CD4-positive, alpha-beta T cell treated with Interleukin-6 at 100 ng/mL for 8 hours (primary cell): ENCODE results near the gene NID1.
"Not testable (repeated sequence)": the region's sequence is repeated elsewhere in the genome, so short reads cannot be mapped to it uniquely, and the experiment has no call there.

ENCODE experiments used
- DNase-seq: peaks from one replicate; pipeline ENCODE4 v3.0.0-alpha.2; 2020; ENCODE audit warnings: mixed read lengths, low spot score

NID1 gene

DNA sequence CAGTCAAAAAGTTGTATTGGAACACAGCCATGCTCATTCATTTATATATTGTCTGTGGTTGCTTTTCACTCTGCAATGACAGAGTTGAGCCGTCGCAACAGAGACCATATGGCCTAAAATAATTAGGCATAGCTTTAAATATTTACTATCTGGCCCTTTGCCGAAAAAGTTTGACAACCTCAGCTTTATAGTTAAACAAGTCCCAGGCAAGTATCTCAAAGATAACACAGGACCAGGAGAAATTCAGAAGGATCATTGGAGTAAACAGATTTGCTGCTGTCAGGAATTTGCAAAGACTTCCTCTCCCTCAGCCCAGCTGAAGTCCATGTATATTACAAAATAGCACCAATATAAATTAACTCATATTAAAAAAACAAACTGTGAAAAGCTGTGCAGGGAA lies 34.4 kb downstream of the NID1 start:
- DNase-seq, result no peak

DNA sequence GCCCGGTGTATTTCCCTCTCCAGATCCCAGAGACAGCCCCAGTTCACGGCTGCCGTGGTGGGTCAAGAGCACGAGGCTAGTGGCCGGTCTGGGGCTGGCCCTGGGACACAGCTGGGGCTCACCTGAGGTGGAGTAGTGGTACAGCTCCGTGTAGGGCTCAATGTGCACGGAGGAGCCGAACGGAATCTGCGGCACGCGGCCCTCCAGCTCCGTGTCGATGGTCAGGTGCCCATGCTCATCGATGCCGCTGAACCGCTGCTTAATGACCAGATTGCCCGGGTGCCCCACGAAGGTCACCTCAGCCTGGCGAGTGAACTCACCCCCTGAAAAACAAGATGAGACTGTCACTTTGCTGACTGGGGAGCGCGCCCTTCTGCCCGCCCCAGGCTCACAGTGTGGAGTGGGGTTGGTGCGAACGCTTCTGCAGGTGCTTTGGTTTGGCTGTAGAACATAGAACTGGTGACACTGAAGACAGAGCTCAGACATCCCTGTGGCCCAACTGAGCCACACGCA lies 35.4 kb downstream of the NID1 start:
- DNase-seq, result no peak

DNA sequence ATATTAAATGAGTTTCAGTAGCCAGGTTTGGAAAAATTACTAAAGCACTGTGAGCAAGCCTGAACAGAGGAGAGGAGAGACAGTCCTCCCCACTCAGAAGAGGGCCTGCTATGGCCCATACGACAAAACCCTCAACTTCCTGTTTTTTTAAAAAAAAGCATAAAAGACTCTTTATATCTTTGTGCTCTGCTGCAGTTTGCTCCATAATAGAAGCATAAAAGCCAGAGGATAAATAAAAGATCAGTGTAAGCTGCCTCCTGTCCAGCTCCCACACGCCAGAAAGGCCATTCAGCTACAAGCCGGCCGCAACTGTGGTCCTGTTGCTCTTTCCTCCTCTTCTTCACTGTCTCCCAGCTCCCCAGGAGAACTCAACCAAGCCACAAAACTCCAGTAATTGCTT lies 37.8 kb downstream of the NID1 start:
- no peak for DNase-seq

DNA sequence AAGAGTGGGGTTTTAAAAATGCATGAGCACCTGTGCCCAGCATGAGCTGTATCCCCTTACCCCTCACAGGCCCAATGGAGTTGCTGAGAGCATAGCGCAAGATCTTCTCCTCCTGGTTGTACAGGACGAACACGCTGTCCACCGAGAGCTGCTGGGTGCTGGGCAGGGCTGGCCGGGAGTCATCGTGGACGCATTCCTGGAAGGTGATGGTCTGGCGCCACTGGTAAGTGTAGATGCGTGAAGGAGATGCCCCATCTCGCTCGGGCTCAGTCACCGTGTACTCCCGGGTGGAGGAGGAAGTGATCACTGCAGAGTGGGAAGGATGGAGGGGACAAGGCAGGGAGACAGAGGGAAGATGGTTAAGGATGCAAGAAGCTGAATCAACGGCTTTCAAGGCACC lies 39.1 kb downstream of the NID1 start:
- no peak for DNase-seq

DNA sequence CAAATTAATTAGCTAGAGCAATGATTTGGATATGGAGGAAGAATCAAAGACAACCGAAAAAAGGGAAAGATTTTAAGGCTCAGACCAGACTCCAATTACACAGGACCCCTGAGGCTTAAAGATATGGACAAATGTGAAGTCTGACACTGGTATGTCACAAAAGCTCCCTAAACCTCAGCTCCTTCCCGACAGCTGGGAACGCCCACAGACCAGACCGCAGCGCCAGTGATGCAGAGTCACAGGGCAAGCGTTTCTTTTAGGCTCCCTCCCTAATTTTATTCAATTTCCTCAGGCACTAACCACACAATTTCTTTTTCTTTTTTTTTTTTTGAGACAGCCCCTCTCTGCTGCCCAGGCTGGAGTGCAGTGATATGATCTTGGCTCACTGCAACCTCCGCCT lies 40.2 kb downstream of the NID1 start:
- no peak for DNase-seq

DNA sequence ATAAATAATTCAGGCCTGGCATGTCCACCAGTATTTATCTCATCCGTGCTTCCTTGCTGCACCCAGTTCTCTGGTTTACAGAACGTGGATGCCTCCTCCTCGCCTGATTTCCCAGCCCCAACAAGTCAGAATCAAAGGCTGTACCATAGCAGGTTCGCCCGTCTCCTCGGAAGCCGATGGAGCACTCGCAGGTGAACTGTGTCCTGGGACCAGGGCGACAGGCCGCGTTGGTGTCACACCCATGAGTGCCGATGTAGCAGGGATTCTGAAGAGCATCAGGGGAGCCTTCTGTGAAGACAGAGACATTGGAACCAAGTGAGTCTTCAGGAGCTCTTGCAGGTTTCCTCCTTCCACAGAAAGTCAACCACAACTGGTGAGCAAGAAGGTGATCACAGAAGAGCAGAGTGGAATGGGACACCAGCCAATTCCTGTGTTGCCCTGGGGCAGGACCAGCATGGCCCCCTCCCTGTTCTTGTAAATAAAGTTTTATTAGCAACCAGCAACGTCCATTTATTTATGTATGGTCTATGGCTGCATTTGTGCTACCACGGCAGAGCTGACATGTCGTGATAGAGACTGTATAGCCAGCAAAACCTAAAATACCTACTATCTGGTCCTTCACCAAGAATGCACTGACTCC lies 40.8 kb downstream of the NID1 start:
- DNase-seq, result no peak

DNA sequence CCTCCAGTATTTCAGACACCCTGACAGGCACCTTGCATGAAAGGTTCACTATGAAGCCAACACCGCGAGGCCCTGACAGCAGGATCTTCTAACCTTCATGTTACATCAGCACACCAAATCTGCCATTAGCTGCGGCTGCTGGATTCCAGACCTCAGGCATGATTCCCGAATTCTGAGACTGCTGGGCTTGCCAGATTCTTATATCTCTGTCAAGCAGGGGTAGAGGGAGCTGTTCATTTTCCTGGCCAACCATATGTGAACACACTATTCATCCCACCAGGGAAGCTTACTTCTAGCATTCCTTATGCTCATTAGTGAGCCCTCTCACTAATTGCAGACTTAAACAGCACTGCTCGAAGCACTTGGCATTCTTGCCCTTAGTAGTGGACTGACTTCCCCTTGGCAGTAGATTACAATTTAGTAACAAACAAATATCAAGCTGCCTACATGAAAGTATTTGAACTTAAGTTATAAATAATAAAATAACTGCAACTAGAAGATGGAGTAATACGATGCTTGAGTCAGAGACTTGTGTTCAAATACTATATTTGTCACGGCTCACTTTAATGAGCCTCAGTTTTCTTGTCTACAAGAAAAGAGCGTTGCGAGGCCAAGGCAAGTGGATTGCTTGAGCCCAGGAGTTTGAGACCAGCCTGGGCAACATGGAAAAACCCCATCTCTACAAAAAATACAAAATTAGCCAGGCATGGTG lies 43.3 kb downstream of the NID1 start:
- DNase-seq, result no peak

DNA sequence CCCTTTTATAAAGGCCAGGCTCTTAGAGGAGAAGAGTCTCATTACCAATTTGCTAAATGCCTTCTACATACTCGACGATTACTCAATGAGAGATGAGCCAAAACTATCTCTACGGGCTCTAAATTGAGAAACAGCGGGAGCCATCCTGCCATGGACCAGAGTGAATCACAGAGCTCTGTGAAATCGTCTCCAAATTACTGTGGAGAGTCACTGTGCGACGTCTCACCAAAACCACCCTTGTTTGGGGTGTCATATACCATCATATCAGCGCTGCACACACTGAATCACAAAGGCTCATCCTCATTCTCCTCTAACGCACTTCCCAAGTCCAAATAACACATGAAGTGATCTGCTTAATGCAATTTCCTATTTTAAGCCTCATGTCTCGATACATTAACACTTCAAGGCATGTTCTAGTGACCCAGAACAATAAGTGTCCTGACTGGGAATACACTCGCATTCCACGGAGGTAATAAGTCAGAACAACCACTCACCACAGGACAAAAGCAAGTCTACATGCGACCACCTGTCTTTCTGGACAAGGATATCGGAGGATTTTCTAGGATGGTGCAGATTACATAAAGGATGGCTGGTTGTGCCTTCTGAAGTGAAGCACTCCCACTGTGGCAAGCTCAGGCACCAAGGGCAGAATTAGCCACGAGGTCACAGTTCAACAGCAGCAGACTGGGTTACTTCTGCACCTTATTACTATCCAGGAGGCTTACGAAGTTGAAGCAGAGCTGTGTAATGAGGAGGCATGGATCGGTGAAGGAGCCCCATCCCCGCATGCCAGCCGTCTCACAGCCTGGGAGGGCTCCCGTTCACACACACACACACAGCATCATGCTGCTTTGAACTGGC lies 44.3 kb downstream of the NID1 start:
- DNase-seq, result no peak

DNA sequence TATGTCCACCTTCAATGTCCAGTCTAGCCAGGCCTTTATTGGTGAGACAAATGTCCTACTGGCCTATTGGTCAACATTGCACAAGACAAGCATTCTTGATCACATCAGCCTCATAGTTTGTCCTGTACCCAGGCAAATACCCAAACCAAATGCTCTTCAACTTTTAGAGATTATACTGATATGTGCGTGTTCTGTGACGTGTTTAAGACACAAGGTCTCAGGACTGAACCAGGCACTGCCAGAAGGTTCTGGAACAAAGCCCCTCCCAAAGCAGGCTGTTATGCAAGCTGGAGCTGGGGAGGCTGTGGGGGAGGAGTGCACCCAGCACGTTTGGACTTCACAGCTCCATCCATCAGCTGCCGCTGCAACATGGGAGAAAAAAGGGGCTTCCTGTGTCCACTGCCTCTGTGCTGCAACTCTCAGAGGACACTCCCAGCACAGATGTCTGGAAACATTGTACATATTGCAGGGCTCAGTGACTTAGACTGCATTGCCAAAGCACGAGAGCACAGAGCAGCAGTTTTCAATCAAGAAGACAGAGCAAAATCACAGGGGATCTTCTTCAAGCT lies 45.9 kb downstream of the NID1 start:
- no peak for DNase-seq

DNA sequence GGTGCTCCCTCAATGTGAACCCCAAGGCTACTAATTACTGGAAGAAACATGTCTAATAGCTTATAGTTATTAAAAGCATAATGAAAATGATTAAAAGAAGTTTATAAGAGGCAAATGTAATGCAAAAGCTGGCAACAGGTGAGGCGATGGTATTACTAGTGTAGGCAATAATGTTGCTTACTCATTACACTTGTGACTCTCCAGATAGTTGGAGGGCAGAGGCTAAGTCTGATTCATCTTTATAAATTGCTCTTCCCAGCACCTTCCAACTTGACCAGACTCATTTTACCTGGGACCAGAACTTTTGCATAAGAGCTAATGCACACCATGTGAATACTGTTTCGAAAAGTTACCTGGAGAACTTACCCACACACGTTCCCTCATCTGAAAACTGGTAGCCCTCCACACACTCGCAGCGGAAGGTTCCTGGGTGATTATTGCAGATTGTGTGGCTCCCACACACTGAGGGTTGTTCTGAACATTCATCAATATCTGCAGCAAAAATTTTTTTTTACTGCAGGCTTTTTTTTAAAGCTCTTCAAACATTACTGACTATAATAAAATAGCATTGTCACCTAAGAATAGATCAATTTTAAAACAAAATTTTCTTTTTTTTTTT lies 48.0 kb downstream of the NID1 start:
- DNase-seq, result no peak

DNA sequence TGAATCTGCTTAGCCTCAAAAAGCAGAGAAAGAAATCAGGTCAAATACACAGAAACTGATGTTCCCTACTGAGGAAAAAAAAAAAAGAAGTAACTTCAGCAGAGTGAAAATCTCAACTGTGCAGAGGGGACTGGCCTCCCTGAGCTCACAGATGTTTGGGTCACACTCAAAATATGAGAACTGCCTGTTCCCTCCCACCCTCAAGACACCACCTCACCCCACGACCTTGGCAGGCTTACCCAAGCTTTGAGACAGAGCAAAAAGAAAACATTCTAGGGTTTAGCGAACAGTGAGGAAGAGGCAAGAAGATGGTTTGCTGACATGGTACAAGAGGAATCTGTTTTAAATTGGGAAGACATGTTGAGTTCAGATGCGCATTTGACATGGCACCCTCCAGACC lies 48.8 kb downstream of the NID1 start:
- no peak for DNase-seq

DNA sequence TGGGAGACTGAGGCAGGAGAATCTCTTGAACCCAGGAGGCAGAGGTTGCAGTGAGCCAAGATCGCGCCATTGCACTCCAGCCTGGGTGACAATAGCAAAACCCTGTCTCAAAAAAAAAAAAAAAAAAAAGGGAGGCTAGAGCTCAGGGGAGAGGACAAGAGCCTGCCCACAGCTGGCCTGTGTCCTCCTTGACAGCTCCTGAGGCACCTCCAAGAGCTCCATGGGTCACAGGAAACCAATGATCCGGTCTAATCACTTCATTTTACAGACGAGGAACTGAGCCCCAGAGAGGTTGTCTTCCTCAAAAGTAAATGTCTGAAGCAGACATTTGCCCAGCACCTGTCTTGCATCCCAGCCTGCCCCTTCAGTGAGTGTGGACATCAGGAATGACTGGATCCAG lies 49.4 kb downstream of the NID1 start:
- DNase-seq, result no peak

DNA sequence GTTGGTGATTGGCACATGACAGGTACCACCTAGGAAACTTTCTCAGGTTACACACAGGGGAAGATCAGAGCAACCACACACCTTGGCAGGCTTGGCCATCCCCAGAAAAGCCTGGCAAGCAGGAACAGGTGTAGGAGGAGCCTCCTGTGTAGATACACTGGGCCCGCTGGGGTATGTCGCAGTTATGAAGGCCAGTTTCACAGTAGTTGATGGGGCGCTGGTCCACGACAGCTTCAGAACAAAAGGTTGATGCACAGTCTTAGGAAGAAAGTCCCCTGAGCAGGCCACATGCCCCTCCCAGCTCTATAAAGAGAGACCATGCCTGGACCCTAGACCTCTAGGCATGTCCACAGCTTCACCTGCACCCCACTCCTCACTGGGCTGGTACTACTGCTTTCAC lies 51.6 kb downstream of the NID1 start:
- no peak for DNase-seq

DNA sequence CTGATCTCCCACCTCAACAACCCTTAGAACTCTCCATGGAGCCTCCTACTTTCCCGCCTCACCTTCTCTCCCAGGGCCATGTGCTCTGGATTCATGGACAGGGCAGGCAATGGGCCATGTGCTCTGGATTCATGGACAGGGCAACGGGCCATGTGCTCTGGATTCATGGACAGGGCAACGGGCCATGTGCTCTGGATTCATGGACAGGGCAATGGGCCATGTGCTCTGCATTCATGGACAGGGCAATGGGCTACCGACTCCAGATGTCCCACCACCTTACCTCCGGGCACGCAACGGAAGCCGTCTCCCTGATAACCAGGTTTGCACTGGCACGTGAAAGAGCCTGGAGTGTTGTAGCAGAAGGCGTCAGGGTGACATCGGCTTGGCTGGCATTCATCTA lies 53.2 kb downstream of the NID1 start:
- no peak for DNase-seq

DNA sequence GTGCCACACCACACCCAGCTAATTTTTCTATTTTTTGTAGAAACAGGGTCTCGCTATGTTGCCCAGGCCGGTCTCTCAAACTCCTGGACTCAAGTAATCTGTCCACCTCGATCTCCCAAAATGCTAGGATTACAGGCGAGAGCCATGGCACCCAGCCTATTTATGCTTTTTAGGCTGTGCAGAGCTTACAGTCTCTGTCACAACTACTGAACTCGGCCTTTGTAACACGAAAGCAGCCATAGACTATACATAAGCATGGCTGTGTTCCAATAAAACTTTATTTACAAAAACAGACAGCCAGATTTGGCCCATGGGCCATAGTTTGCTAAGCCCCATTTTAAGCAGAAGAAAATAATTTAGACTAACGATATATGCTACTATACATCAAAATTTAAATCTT lies 54.4 kb downstream of the NID1 start:
- no peak for DNase-seq

DNA sequence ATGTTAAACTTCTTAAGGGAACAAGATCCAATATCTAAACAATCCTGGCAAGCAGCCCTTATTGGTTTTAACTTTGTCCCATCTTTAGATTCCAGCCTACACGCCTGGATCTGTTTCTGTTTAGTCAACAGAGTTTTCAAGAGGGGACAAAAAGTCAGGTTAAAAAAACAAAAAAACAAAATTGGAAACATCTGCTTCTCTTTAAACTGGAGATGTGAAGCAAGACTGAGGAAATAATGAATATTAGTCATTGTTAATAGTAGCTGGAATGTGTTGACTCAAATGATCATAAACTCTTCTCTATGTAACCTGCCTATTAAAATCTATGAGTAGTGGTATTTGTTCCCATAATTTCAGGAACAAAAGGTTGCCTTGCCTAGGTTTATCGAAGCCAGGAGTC lies 55.0 kb downstream of the NID1 start:
- no peak for DNase-seq

DNA sequence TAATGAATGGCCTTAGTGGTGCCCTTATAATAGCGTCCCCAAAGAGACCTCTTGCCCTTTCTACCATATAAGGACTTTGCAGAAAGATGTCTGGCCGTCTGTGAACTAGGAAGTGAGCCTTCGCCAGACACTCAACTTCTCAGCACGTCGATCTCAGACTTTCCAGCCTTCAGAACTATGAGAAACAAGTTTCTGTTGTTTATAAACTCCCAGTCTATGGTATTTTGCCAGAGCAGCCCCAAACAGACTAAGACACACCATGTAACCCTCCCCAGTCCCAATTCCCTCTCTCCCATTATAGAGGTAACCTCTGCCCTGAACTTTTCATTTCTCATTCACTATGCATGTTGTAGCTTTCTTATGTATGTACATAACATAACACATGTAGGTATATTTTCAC lies 55.7 kb downstream of the NID1 start:
- no peak for DNase-seq

DNA sequence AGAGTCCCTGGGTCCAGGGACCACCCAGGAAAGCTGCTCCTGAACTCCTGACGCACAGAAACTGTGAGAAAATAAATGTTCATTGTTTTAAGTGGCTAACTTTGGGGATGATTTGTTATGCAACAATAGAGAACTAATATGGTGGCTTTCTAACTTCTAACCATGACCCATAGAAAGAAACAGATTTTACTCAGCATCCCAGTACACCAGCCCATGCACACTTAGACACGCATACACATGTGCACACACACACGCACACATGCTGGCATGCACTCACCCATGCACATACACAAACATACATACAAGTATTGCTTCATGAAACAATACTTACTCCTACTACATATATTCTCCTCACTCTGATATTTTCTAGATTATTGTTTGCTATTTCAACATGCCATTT lies 57.1 kb downstream of the NID1 start:
- no peak for DNase-seq

DNA sequence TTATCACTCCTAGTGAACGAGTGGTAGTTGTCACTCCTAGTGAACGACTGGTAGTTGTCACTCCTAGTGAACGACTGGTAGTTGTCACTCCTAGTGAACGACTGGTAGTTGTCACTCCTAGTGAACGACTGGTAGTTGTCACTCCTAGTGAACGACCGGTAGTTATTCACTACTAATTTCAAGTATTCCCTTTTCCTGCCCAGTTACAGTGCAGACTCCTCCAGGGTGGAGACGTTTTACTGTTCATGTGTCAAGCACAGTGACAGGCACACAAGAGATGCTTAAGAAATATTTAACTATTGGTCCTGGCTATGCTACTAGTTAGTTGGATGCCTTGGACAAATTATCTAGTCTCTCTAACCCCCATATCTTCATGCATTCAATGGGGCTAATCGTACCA lies 61.8 kb downstream of the NID1 start:
- not testable (repeated sequence) for DNase-seq

DNA sequence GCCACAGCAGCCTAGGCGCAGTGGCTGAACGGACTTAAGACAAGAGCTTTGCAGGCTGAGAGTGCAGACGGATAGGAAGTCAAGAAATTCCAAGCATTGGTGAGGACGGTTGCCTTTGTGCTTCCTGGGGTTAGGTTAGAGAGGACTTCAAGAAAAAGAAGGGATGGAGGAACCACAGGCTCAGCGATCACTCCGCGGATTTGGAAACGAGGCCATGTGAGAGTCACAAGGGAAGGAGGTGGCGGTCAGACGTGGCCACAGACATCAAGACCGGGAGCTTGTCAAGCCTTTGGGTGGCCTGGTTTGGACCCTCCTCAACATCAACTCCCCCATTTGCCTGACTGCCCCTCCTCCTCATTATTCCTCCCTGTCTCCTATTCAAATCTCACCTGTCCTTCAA lies 62.3 kb downstream of the NID1 start:
- no peak for DNase-seq

DNA sequence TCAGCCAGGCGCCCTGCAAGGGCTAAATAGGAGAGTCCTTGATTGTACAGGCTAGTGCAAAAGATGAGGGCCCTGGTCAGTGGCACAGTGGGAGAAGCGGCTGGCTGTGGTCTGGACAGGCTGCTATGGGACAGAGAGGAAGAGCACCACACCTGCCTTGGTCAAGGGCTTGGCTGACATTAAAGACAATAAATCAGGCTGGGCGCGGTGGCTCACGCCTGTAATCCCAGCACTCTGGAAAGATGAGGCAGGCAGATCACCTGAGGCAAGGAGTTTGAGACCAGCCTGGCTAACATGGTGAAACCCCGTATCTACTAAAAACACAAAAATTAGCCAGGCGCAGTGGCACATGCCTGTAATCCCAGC lies 62.9 kb downstream of the NID1 start:
- DNase-seq, result no peak

DNA sequence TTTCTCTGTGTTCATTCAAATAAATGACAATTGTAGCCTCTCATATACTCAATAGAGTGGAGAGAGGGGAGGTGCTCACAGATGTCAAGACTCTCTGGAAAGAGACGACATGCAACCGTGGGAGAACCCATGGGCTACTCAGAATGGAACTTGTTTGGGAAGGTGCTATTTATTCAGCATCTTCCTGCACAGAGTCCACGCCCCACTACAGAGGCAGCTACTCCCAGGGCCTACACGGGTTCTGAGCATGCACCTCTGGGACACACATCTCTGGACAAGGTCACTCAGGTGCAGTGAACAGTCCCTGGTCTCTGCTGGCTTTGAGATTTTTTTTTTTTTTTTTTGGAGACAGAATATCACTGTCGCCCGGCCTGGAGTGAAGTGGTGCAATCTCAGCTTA lies 64.1 kb downstream of the NID1 start:
- DNase-seq, result no peak
